GM12873 (cell line): Measurements from ENCODE around the gene KLK12.

Experiments used
- CTCF ChIP-seq: IDR thresholded peaks from 2 replicates; pipeline ENCODE4 v1.5.1; 2012; ENCODE audit warnings: low read depth, mild to moderate bottlenecking, moderate library complexity, low read length, control low read depth; ENCODE audit not compliant: insufficient read depth; ENCODE audit errors: missing control alignments

KLK12 gene

GRCh38 chr19:51078731-51079130 is 43.9 kb upstream of the KLK12 start:
- no peak for TF ChIP-seq CTCF

GRCh38 chr19:51078104-51078503 is 43.3 kb upstream of the KLK12 start:
- TF ChIP-seq CTCF, result no peak

- TF ChIP-seq CTCF, result no peak
Observed at GRCh38 chr19:51076631-51077213, 41.9 kb upstream of the KLK12 start.

- no peak for TF ChIP-seq CTCF
Observed at GRCh38 chr19:51075998-51076397, 41.2 kb upstream of the KLK12 start.

- no peak for TF ChIP-seq CTCF
Observed at GRCh38 chr19:51071095-51071405, 36.2 kb upstream of the KLK12 start.

GRCh38 chr19:51070334-51071094 is 35.7 kb upstream of the KLK12 start:
- no peak for TF ChIP-seq CTCF

GRCh38 chr19:51066393-51067186 is 31.8 kb upstream of the KLK12 start:
- no peak for TF ChIP-seq CTCF
